Activated CD8-positive, alpha-beta T cell treated with anti-CD3 and anti-CD28 coated beads for 36 hours (primary cell): ENCODE results near the gene RABGAP1L. TPM values are rescaled to one million over a fixed set of nuclear protein-coding genes. Genes with fewer than 3 reads are reported as not detected.
"Not testable (repeated sequence)": the region's sequence is repeated elsewhere in the genome, so short reads cannot be mapped to it uniquely, and the experiment has no call there.

Source experiments
- ATAC-seq: fragments of 200-7000 bp; cut with Tn5 transposase; one replicate; pipeline ENCODE4 v1.10.0; 2021; ENCODE audit warnings: mild to moderate bottlenecking, moderate library complexity
- CTCF ChIA-PET: fragments of 350-600 bp; sonication (Branson Sonifier 250); formaldehyde crosslinking; loops from one replicate; lab custom pipeline; 2021; ENCODE audit warnings: antibody characterized with exemption; lab: Charles Lee
- POLR2A ChIA-PET: fragments of 350-600 bp; sonication (Branson Sonifier 250); formaldehyde crosslinking; loops from one replicate; lab custom pipeline; 2021; ENCODE audit warnings: antibody characterized with exemption; lab: Charles Lee
- DNase-seq: peaks from one replicate; pipeline ENCODE4 v3.0.0-alpha.2; 2020
- H3K27ac Mint-ChIP-seq: one replicate; pipeline ENCODE4 v1.8.0; 2021; ENCODE audit warnings: mild to moderate bottlenecking, mixed read lengths
- H3K27me3 Mint-ChIP-seq: one replicate; pipeline ENCODE4 v1.8.0; 2021; ENCODE audit warnings: mixed read lengths
- H3K36me3 Mint-ChIP-seq: one replicate; pipeline ENCODE4 v1.8.0; 2021; ENCODE audit warnings: low read depth, mixed read lengths
- H3K4me1 Mint-ChIP-seq: one replicate; pipeline ENCODE4 v1.8.0; 2021; ENCODE audit warnings: low read depth, mixed read lengths
- H3K4me3 Mint-ChIP-seq: one replicate; pipeline ENCODE4 v1.8.0; 2021; ENCODE audit warnings: mild to moderate bottlenecking, moderate library complexity, mixed read lengths
- H3K9me3 Mint-ChIP-seq: one replicate; pipeline ENCODE4 v1.8.0; 2021; ENCODE audit warnings: mixed read lengths
- CTCF ChIP-seq: fragments of 200-600 bp; IDR thresholded peaks from one replicate; pipeline ENCODE4 v1.8.0; 2022; ENCODE audit warnings: antibody characterized with exemption, mild to moderate bottlenecking
- intact Hi-C: fragments of 100-400 bp; cut with micrococcal nuclease; formaldehyde crosslinking; loops from one replicate; pipeline ENCODE4 v1.10.0; 2022
- total RNA-seq, 2 experiments: library from RNA; stranded (reverse); gene quantifications; one replicate each; pipeline ENCODE4 v1.2.3, GENCODE V29; 2021

Gene RABGAP1L
- total RNA-seq, 2 experiments from 2014 or later: 26.9 to 29.4 TPM

- ATAC-seq: no peak
- H3K27ac Mint-ChIP-seq: no peak overlapping the region
These were observed 682.4 kb downstream of the RABGAP1L start for GRCh38 chr1:174841747-174842146.

GRCh38 chr1:174848593-174849560, 689.6 kb downstream of the RABGAP1L start:
- H3K27ac Mint-ChIP-seq, H3K4me1 Mint-ChIP-seq, CTCF ChIA-PET, H3K27me3 Mint-ChIP-seq, H3K36me3 Mint-ChIP-seq, ATAC-seq, H3K9me3 Mint-ChIP-seq, intact Hi-C loops, DNase-seq, H3K4me3 Mint-ChIP-seq, POLR2A ChIA-PET: not testable (repeated sequence)

More at GRCh38 chr1:174841747-174842146, 682.4 kb downstream of the RABGAP1L start:
- H3K4me1 Mint-ChIP-seq: peaks cover 9% of the 10 kb centered on the region
- CTCF ChIA-PET: no interaction called here
- no peak for DNase-seq
- intact Hi-C loops: no loop called here
- H3K27me3 Mint-ChIP-seq: no peaks in the 10 kb centered on the region
- no peak for TF ChIP-seq CTCF
- H3K4me3 Mint-ChIP-seq: no peak overlapping the region
- H3K36me3 Mint-ChIP-seq: no peaks in the 10 kb centered on the region
- no peaks in the 10 kb centered on the region for H3K9me3 Mint-ChIP-seq
- POLR2A ChIA-PET: no interaction called here

GRCh38 chr1:174850726-174851125, 691.4 kb downstream of the RABGAP1L start:
- Mint-ChIP-seq H3K4me1 (no peaks in the 10 kb centered on the region), H3K27me3 (no peaks in the 10 kb centered on the region), H3K27ac (no peak overlapping the region), H3K4me3 (no peak overlapping the region), H3K36me3 (no peaks in the 10 kb centered on the region), H3K9me3 (no peaks in the 10 kb centered on the region)
- no peak for DNase-seq
- POLR2A ChIA-PET: no interaction called here
- CTCF ChIA-PET: no interaction called here
- no peak for ATAC-seq
- TF ChIP-seq CTCF: no peak
- intact Hi-C loops: no loop called here

- no peak for ATAC-seq
- DNase-seq: no peak
- H3K27me3 Mint-ChIP-seq: no peaks in the 10 kb centered on the region
- H3K27ac Mint-ChIP-seq: no peak overlapping the region
- no peak for TF ChIP-seq CTCF
- H3K36me3 Mint-ChIP-seq: peaks cover 6% of the 10 kb centered on the region
- intact Hi-C loops: no loop called here
- H3K9me3 Mint-ChIP-seq: peaks cover 1% of the 10 kb centered on the region
- no peaks in the 10 kb centered on the region for H3K4me1 Mint-ChIP-seq
- H3K4me3 Mint-ChIP-seq: no peak overlapping the region
- POLR2A ChIA-PET: no interaction called here
- CTCF ChIA-PET: no interaction called here
These were observed 699.0 kb downstream of the RABGAP1L start for GRCh38 chr1:174858301-174858700.

- Mint-ChIP-seq H3K27ac (no peak overlapping the region), H3K27me3 (no peaks in the 10 kb centered on the region), H3K9me3 (peaks cover 6% of the 10 kb centered on the region), H3K4me3 (no peak overlapping the region), H3K4me1 (peaks cover 11% of the 10 kb centered on the region), H3K36me3 (peaks cover 13% of the 10 kb centered on the region)
- CTCF ChIA-PET: interaction anchor here (0.9 kb wide), 1 partner anchor 608 kb away, joined by 3 read pairs; no protein-coding TSS in a partner anchor
- no peak for ATAC-seq
- no peak for TF ChIP-seq CTCF
- POLR2A ChIA-PET: no interaction called here
- no peak for DNase-seq
- intact Hi-C loops: no loop called here
These were observed 711.0 kb downstream of the RABGAP1L start for GRCh38 chr1:174870319-174870718.
